GM18508 (cell line): Measurements from ENCODE around the gene ATP2C2.
"Not testable (repeated sequence)": the region's sequence is repeated elsewhere in the genome, so short reads cannot be mapped to it uniquely, and the experiment has no call there.

Source experiments
- ATAC-seq: cut with Tn5 transposase; IDR thresholded peaks from one replicate; pipeline ENCODE4 v1.9.1; 2021; ENCODE audit warnings: moderate number of reproducible peaks; ENCODE audit not compliant: insufficient read depth, unreplicated experiment

ATP2C2 gene

GRCh38 chr16:84444476-84444875 is 76.1 kb downstream of the ATP2C2 start:
- no peak for ATAC-seq

GRCh38 chr16:84446084-84446483 is 77.7 kb downstream of the ATP2C2 start:
- ATAC-seq: no peak

GRCh38 chr16:84446596-84447392 is 78.5 kb downstream of the ATP2C2 start:
- no peak for ATAC-seq

- no peak for ATAC-seq
These were observed 80.1 kb downstream of the ATP2C2 start for GRCh38 chr16:84448444-84448843.

- no peak for ATAC-seq
These were observed 81.1 kb downstream of the ATP2C2 start for GRCh38 chr16:84449156-84450140.

- ATAC-seq: no peak
These were observed 82.0 kb downstream of the ATP2C2 start for GRCh38 chr16:84450176-84450865.

GRCh38 chr16:84451010-84451676 is 82.8 kb downstream of the ATP2C2 start:
- not testable (repeated sequence) for ATAC-seq

- ATAC-seq: no peak
These were observed 83.4 kb downstream of the ATP2C2 start for GRCh38 chr16:84451781-84452180.

- ATAC-seq: no peak
These were observed 84.9 kb downstream of the ATP2C2 start for GRCh38 chr16:84453061-84453752.

GRCh38 chr16:84454611-84455010 is 86.3 kb downstream of the ATP2C2 start:
- ATAC-seq: no peak

- ATAC-seq: no peak
These were observed 86.7 kb downstream of the ATP2C2 start for GRCh38 chr16:84455031-84455430.

- ATAC-seq: no peak
These were observed 90.5 kb downstream of the ATP2C2 start for GRCh38 chr16:84458606-84459532.

- no peak for ATAC-seq
These were observed 91.2 kb downstream of the ATP2C2 start for GRCh38 chr16:84459533-84459894.

GRCh38 chr16:84459941-84460405 is 91.6 kb downstream of the ATP2C2 start:
- no peak for ATAC-seq

- no peak for ATAC-seq
These were observed 92.2 kb downstream of the ATP2C2 start for GRCh38 chr16:84460406-84461028.

GRCh38 chr16:84461029-84461412 is 92.7 kb downstream of the ATP2C2 start:
- no peak for ATAC-seq

GRCh38 chr16:84461413-84462295 is 93.3 kb downstream of the ATP2C2 start:
- no peak for ATAC-seq
